ENCODE measurements around the gene CD47.

- TF ChIP-seq CTCF (IDR thresholded peaks at IDR 0.05) = no peak
- no peak for TF ChIP-seq HMGXB4 (CRISPR knock-in tag; IDR thresholded peaks at IDR 0.05)
- TF ChIP-seq ZNF121 (CRISPR knock-in tag; IDR thresholded peaks at IDR 0.05) = no peak
- TF ChIP-seq RELA (CRISPR knock-in tag; IDR thresholded peaks at IDR 0.05; ENCODE audit: borderline replicate concordance) = no peak
- TF ChIP-seq ZNF423 (CRISPR knock-in tag; IDR thresholded peaks at IDR 0.05) = no peak
Measured at GRCh38 chr3:108099244-108099643, 8.4 kb upstream of the CD47 start.
